Endothelial cell of umbilical vein (primary cell): ENCODE data around the gene ZNF804B. TPM values are rescaled to one million over a fixed set of nuclear protein-coding genes. Genes with fewer than 3 reads are reported as not detected.

Source experiments
- BruUV-seq: library from RNA; stranded (reverse); fragments of 400-500 nt; replicated peaks from 2 replicates; lab custom pipeline; 2021; lab: Mats Ljungman, UMichigan
- CTCF ChIA-PET: fragments of 300-600, 350-600 bp; sonication (Branson Sonifier 250); formaldehyde crosslinking; loops from one replicate; lab custom pipeline; 2021; ENCODE audit warnings: antibody characterized with exemption, inconsistent platforms; lab: Charles Lee
- POLR2A ChIA-PET: fragments of 300-600, 350-600 bp; sonication (Branson Sonifier 250); formaldehyde crosslinking; loops from one replicate; lab custom pipeline; 2021; ENCODE audit warnings: antibody characterized with exemption, inconsistent platforms; lab: Charles Lee
- DNase-seq: peaks from one replicate; pipeline ENCODE4 v3.0.0-alpha.2; 2011; ENCODE audit warnings: low read depth, low spot score
- FAIRE-seq: peaks from 2 replicates; lab custom pipeline; 2011; peaks lifted over from hg19 to GRCh38; lab: Jason Lieb, UNC
- H2AFZ ChIP-seq: 2 replicates; pipeline ENCODE4 v1.6.0; 2012; ENCODE audit warnings: low read depth, low read length, control low read depth, inconsistent platforms
- H3K27ac ChIP-seq: 2 replicates; pipeline ENCODE4 v1.5.1; 2011; ENCODE audit warnings: low read depth, mild to moderate bottlenecking, control low read depth, low read length, moderate library complexity; ENCODE audit not compliant: insufficient read depth
- H3K27me3 ChIP-seq, 2 experiments: 2 replicates each; pipeline versions ENCODE4 v1.6.0 to v1.6.1; 2011; ENCODE audit warnings: low read length in 2 of 2, mixed read lengths in 1 of 2; ENCODE audit not compliant: control insufficient read depth in 2 of 2, insufficient read depth in 2 of 2
- H3K36me3 ChIP-seq, 2 experiments: 2 replicates in 1 of 2; 3 replicates in 1 of 2; pipeline ENCODE4 v1.5.1; 2011; ENCODE audit warnings: low read length in 2 of 2, mild to moderate bottlenecking in 1 of 2, moderate library complexity in 1 of 2; ENCODE audit not compliant: control insufficient read depth in 2 of 2, insufficient read depth in 2 of 2; ENCODE audit errors: extremely low read depth in 1 of 2
- H3K4me1 ChIP-seq: 3 replicates; pipeline ENCODE4 v1.5.1; 2011; ENCODE audit warnings: mild to moderate bottlenecking, low read length; ENCODE audit not compliant: control insufficient read depth, insufficient read depth; ENCODE audit errors: extremely low read depth
- H3K4me2 ChIP-seq: 2 replicates; pipeline ENCODE4 v1.6.1; 2011; ENCODE audit warnings: low read length, control low read depth, mixed read lengths; ENCODE audit not compliant: insufficient read depth
- H3K4me3 ChIP-seq, 3 experiments: fragments of 200-600 bp in 1 of 3; sonication (generic), shearing (Covaris generic) in 1 of 3; replicated peaks in 1 of 3; 2 replicates each; pipeline ENCODE4 v1.5.1; 2011 to 2016; ENCODE audit warnings: control low read depth in 3 of 3, low read length in 3 of 3, mild to moderate bottlenecking in 2 of 3, inconsistent platforms in 1 of 3, low read depth in 1 of 3, moderate library complexity in 1 of 3; ENCODE audit not compliant: insufficient read depth in 1 of 3
- H3K79me2 ChIP-seq: 2 replicates; pipeline ENCODE4 v1.6.0; 2012; ENCODE audit warnings: low read length, inconsistent platforms; ENCODE audit not compliant: control insufficient read depth, insufficient read depth
- H3K9ac ChIP-seq: replicated peaks from 2 replicates; pipeline ENCODE3; 2011; ENCODE audit warnings: low read length, control low read depth; ENCODE audit not compliant: insufficient read depth; ENCODE audit errors: extremely low read depth
- H3K9me1 ChIP-seq: replicated peaks from 3 replicates; pipeline ENCODE4 v1.6.0; 2011; ENCODE audit warnings: mild to moderate bottlenecking, low read length; ENCODE audit not compliant: control insufficient read depth, insufficient read depth; ENCODE audit errors: extremely low read depth
- H3K9me3 ChIP-seq: replicated peaks from 2 replicates; pipeline ENCODE4 v1.5.1; 2012; ENCODE audit warnings: low read length, inconsistent platforms; ENCODE audit not compliant: control insufficient read depth, insufficient read depth
- H4K20me1 ChIP-seq: replicated peaks from 2 replicates; pipeline ENCODE3; 2011; ENCODE audit warnings: mild to moderate bottlenecking, low read length; ENCODE audit not compliant: control insufficient read depth, insufficient read depth; ENCODE audit errors: extremely low read depth
- CTCF ChIP-seq, 2 donors: IDR thresholded peaks; 1 replicate in 1 of 2; 2 replicates in 1 of 2; pipeline ENCODE4 v1.5.1; 2011; ENCODE audit warnings: low read length in 2 of 2, mild to moderate bottlenecking in 2 of 2, moderate library complexity in 2 of 2, control low read depth in 1 of 2, inconsistent platforms in 1 of 2, low read depth in 1 of 2; ENCODE audit not compliant: insufficient read depth in 1 of 2; ENCODE audit errors: extremely low read depth in 1 of 2
- EZH2 ChIP-seq: IDR thresholded peaks from 2 replicates; pipeline ENCODE4 v1.6.1; 2012; ENCODE audit warnings: borderline replicate concordance, low read depth, mild to moderate bottlenecking, moderate library complexity, low read length, inconsistent platforms; ENCODE audit not compliant: severe bottlenecking
- FOS ChIP-seq: IDR thresholded peaks from 2 replicates; pipeline ENCODE4 v1.6.1; 2011; ENCODE audit warnings: mild to moderate bottlenecking, low read length, moderate library complexity, borderline replicate concordance; ENCODE audit not compliant: insufficient read depth
- GATA2 ChIP-seq: IDR thresholded peaks from 2 replicates; pipeline ENCODE4 v1.7.0; 2011; ENCODE audit warnings: low read depth, mild to moderate bottlenecking, moderate library complexity, mixed read lengths, low read length; ENCODE audit not compliant: insufficient read length, insufficient read depth
- JUN ChIP-seq: IDR thresholded peaks from 2 replicates; pipeline ENCODE4 v1.6.1; 2011; ENCODE audit warnings: borderline replicate concordance, low read depth; ENCODE audit not compliant: insufficient read length, insufficient read depth
- MAX ChIP-seq: IDR thresholded peaks from 2 replicates; pipeline ENCODE4 v1.6.1; 2011; ENCODE audit not compliant: insufficient read depth, insufficient read length
- MYC ChIP-seq: IDR thresholded peaks from one replicate; pipeline ENCODE4 v1.6.1; 2011; ENCODE audit warnings: mild to moderate bottlenecking, low read depth, low read length
- POLR2A ChIP-seq: IDR thresholded peaks from 2 replicates; pipeline ENCODE4 v1.6.1; 2012; ENCODE audit warnings: low read depth, mild to moderate bottlenecking, control low read depth, low read length
- POLR2AphosphoS5 ChIP-seq: IDR thresholded peaks from 2 replicates; pipeline ENCODE4 v1.6.1; 2012; ENCODE audit warnings: low read depth, mild to moderate bottlenecking, control low read depth, low read length, moderate library complexity; ENCODE audit not compliant: insufficient read depth
- dilution Hi-C: fragments of 300-500 bp; cut with MboI; formaldehyde crosslinking; loops from one replicate; pipeline ENCODE4 v1.15.0; 2019; ENCODE audit warnings: low sequenced_read_pairs; ENCODE audit not compliant: extremely low pct_ligation_motif_present
- intact Hi-C: fragments of 100-400 bp; cut with micrococcal nuclease; formaldehyde crosslinking; loops from one replicate; pipeline ENCODE4 v1.10.0; 2022
- polyA plus RNA-seq, 4 experiments: library from polyadenylated mRNA; depleted of rRNA in 3 of 4; stranded (reverse) in 3 of 4; unstranded in 1 of 4; fragments of >200 nt; gene quantifications; 2 replicates each; pipeline versions ENCODE4 v1.2.1 to v1.2.3, GENCODE V29; 2011 to 2012; ENCODE audit warnings: missing spikeins in 1 of 4
- total RNA-seq: library from RNA; stranded (reverse); gene quantifications from 2 replicates; pipeline ENCODE4 v1.2.3, GENCODE V29; 2021

The ZNF804B gene
- total and polyA plus RNA-seq, 2 donors (not counting 3 experiments of a cell fraction or from before 2014, with no cell fraction given), result not detected

- Histone ChIP-seq H3K27me3 (peaks cover 25 to 57% of the 10 kb centered on the region in 2 experiments), H3K9me1 (no peaks in the 10 kb centered on the region), H3K36me3 (no peaks in the 10 kb centered on the region), H2AFZ (no peak overlapping the region), H3K4me3 (no peak overlapping the region), H3K79me2 (no peaks in the 10 kb centered on the region), H3K4me1 (peaks cover 10% of the 10 kb centered on the region), H4K20me1 (no peaks in the 10 kb centered on the region), H3K27ac (no peak overlapping the region), H3K9me3 (no peaks in the 10 kb centered on the region), H3K9ac (no peak overlapping the region), H3K4me2 (no peak overlapping the region)
- dilution Hi-C loops (no loop called here), intact Hi-C loops (no loop called here)
- CTCF ChIA-PET, result no interaction called here
- TF ChIP-seq GATA2 (no peak), EZH2 (no peak), POLR2AphosphoS5 (no peak), CTCF (IDR thresholded peaks at IDR 0.05; ENCODE audit: extremely low read depth in 1 of 2, insufficient read depth in 1 of 2, low read depth in 1 of 2, low read length in 2 of 2) (no peak), MYC (no peak), POLR2A (no peak), FOS (no peak), JUN (no peak), MAX (no peak)
- DNase-seq, result no peak
- no TSS peak for BruUV-seq
- POLR2A ChIA-PET, result no interaction called here
- FAIRE-seq, result no peak
Measured at GRCh38 chr7:88756802-88757201, 2.7 kb upstream of the ZNF804B start.
